ENCODE measurements around the gene OGN.

Gene OGN

GRCh38 chr9:92342825-92343488, 61.4 kb downstream of the OGN start:
- no peak for DNase-seq

- DNase-seq = no peak
Measured at GRCh38 chr9:92341578-92341977, 62.8 kb downstream of the OGN start.

GRCh38 chr9:92333282-92333634, 71.1 kb downstream of the OGN start:
- no peak for DNase-seq

Data from fibroblast of skin of right quadriceps (primary cell).